IMR-90 (cell line): ENCODE results near the gene DNAJC11. TPM values are rescaled to one million over a fixed set of nuclear protein-coding genes. Genes with fewer than 3 reads are reported as not detected.

Experiments used
- ATAC-seq: fragments of 200-7000 bp; cut with Tn5 transposase; 2 replicates; pipeline ENCODE4 v1.9.1; 2020; ENCODE audit warnings: low read depth, mild to moderate bottlenecking, moderate library complexity
- BruUV-seq: library from RNA; stranded (reverse); fragments of 400-500 nt; replicated peaks from 2 replicates; lab custom pipeline; 2021; lab: Mats Ljungman, UMichigan
- CTCF ChIA-PET: fragments of 300-600 bp; formaldehyde crosslinking; extraction: SDS; loops from one replicate; lab custom pipeline; 2021; ENCODE audit warnings: antibody characterized with exemption; lab: Yijun Ruan, JAX
- POLR2A ChIA-PET: fragments of 300-600 bp; sonication (Branson Sonifier 250); formaldehyde crosslinking; loops from one replicate; lab custom pipeline; 2022; ENCODE audit warnings: antibody characterized with exemption; ENCODE audit not compliant: unreplicated experiment; lab: Charles Lee
- DNase-seq: peaks from one replicate; pipeline ENCODE4 v3.0.0; 2013
- H2AFZ ChIP-seq: replicated peaks from 2 replicates; pipeline ENCODE3; 2013; ENCODE audit warnings: low read length, mild to moderate bottlenecking; ENCODE audit not compliant: poor library complexity
- H2AK5ac ChIP-seq: 2 replicates; pipeline ENCODE4 v1.6.1; 2013; ENCODE audit warnings: low read depth, low read length, inconsistent platforms
- H2AK9ac ChIP-seq: replicated peaks from 2 replicates; pipeline ENCODE3; 2013; ENCODE audit warnings: mild to moderate bottlenecking, low read depth, low read length, moderate library complexity; ENCODE audit not compliant: poor library complexity
- H2BK120ac ChIP-seq: 2 replicates; pipeline ENCODE4 v1.6.1; 2013; ENCODE audit warnings: low read depth, low read length, inconsistent platforms
- H2BK15ac ChIP-seq: 3 replicates; pipeline ENCODE4 v1.6.1; 2013; ENCODE audit warnings: low read depth, low read length, inconsistent platforms
- H2BK20ac ChIP-seq: 2 replicates; pipeline ENCODE4 v1.6.1; 2013; ENCODE audit warnings: low read depth, mild to moderate bottlenecking, inconsistent platforms, low read length, moderate library complexity
- H2BK5ac ChIP-seq: 2 replicates; pipeline ENCODE4 v1.6.1; 2013; ENCODE audit warnings: mild to moderate bottlenecking, low read depth, low read length, inconsistent platforms; ENCODE audit not compliant: poor library complexity, severe bottlenecking
- H3K14ac ChIP-seq: replicated peaks from 2 replicates; pipeline ENCODE4 v1.6.1; 2013; ENCODE audit warnings: low read depth, low read length, inconsistent platforms
- H3K18ac ChIP-seq: 2 replicates; pipeline ENCODE4 v1.6.1; 2013; ENCODE audit warnings: low read depth, low read length, control low read depth
- H3K23ac ChIP-seq: 2 replicates; pipeline ENCODE4 v1.6.1; 2013; ENCODE audit warnings: low read depth, low read length, inconsistent platforms
- H3K27ac ChIP-seq: 2 replicates; pipeline ENCODE4 v1.5.1; 2013; ENCODE audit warnings: mild to moderate bottlenecking, control low read depth, low read length; ENCODE audit not compliant: insufficient read depth
- H3K27me3 ChIP-seq: 2 replicates; pipeline ENCODE4 v1.6.1; 2013; ENCODE audit warnings: low read length; ENCODE audit not compliant: control insufficient read depth, insufficient read depth
- H3K36me3 ChIP-seq: 2 replicates; pipeline ENCODE4 v1.6.1; 2013; ENCODE audit warnings: low read length, mixed read lengths; ENCODE audit not compliant: control insufficient read depth, insufficient read depth
- H3K4ac ChIP-seq: 2 replicates; pipeline ENCODE4 v1.6.1; 2013; ENCODE audit warnings: low read depth, low read length, inconsistent platforms
- H3K4me1 ChIP-seq: 2 replicates; pipeline ENCODE4 v1.6.1; 2013; ENCODE audit warnings: low read length, mixed read lengths; ENCODE audit not compliant: control insufficient read depth, insufficient read depth
- H3K4me2 ChIP-seq: 2 replicates; pipeline ENCODE4 v1.6.1; 2013; ENCODE audit warnings: low read depth, mild to moderate bottlenecking, control low read depth, low read length, moderate library complexity
- H3K4me3 ChIP-seq: 2 replicates; pipeline ENCODE4 v1.5.1; 2013; ENCODE audit warnings: low read depth, mild to moderate bottlenecking, control low read depth, low read length, moderate library complexity; ENCODE audit not compliant: insufficient read depth
- H3K56ac ChIP-seq: 2 replicates; pipeline ENCODE4 v1.6.1; 2013; ENCODE audit warnings: low read length, inconsistent platforms; ENCODE audit not compliant: insufficient read depth; ENCODE audit errors: extremely low read depth
- H3K79me1 ChIP-seq, 2 experiments: 2 replicates each; pipeline ENCODE4 v1.6.1; 2013; ENCODE audit warnings: low read length in 2 of 2, inconsistent platforms in 1 of 2, low read depth in 1 of 2
- H3K9ac ChIP-seq: 2 replicates; pipeline ENCODE4 v1.6.1; 2013; ENCODE audit warnings: low read depth, low read length, control low read depth
- H3K9me1 ChIP-seq: 2 replicates; pipeline ENCODE4 v1.6.1; 2013; ENCODE audit warnings: low read length, inconsistent platforms; ENCODE audit not compliant: insufficient read depth
- H3K9me3 ChIP-seq: 2 replicates; pipeline ENCODE4 v1.6.1; 2013; ENCODE audit warnings: low read length; ENCODE audit not compliant: control insufficient read depth, insufficient read depth
- H4K20me1 ChIP-seq: 2 replicates; pipeline ENCODE4 v1.6.1; 2013; ENCODE audit warnings: low read length, inconsistent platforms; ENCODE audit not compliant: insufficient read depth
- H4K5ac ChIP-seq: 2 replicates; pipeline ENCODE4 v1.6.1; 2013; ENCODE audit warnings: mild to moderate bottlenecking, low read depth, low read length, control low read depth
- H4K8ac ChIP-seq, 2 experiments: 2 replicates each; pipeline ENCODE4 v1.6.1; 2013; ENCODE audit warnings: low read depth in 2 of 2, low read length in 2 of 2, control low read depth in 1 of 2, inconsistent platforms in 1 of 2
- H4K91ac ChIP-seq: 2 replicates; pipeline ENCODE4 v1.6.1; 2013; ENCODE audit warnings: low read depth, low read length, inconsistent platforms; ENCODE audit not compliant: insufficient read depth
- BHLHE40 ChIP-seq: fragments of 150-350 bp; IDR thresholded peaks from 2 replicates; pipeline ENCODE4 v1.6.1; 2016; ENCODE audit warnings: mild to moderate bottlenecking, low read depth, low read length
- CEBPB ChIP-seq: IDR thresholded peaks from 2 replicates; pipeline ENCODE4 v1.6.1; 2012; ENCODE audit warnings: low read depth, low read length, improper control_type of control experiment
- MAZ ChIP-seq: IDR thresholded peaks from 2 replicates; pipeline ENCODE4 v1.6.1; 2012; ENCODE audit warnings: low read depth, mild to moderate bottlenecking, low read length, improper control_type of control experiment, moderate library complexity, borderline replicate concordance
- MXI1 ChIP-seq: IDR thresholded peaks from 2 replicates; pipeline ENCODE4 v1.6.1; 2012; ENCODE audit warnings: low read depth, mild to moderate bottlenecking, low read length, moderate library complexity, borderline replicate concordance
- NFE2L2 ChIP-seq: fragments of 150-350 bp; IDR thresholded peaks from 2 replicates; pipeline ENCODE4 v1.6.1; 2016; ENCODE audit warnings: low read depth, mild to moderate bottlenecking, low read length
- RAD21 ChIP-seq: IDR thresholded peaks from 2 replicates; pipeline ENCODE4 v1.6.1; 2012; ENCODE audit warnings: low read length, improper control_type of control experiment
- RCOR1 ChIP-seq: IDR thresholded peaks from 2 replicates; pipeline ENCODE4 v1.6.1; 2012; ENCODE audit warnings: mild to moderate bottlenecking, low read length, improper control_type of control experiment; ENCODE audit not compliant: insufficient replicate concordance
- RFX5 ChIP-seq: IDR thresholded peaks from 2 replicates; pipeline ENCODE4 v1.8.0; 2012; ENCODE audit warnings: low read depth, mild to moderate bottlenecking, low read length, moderate library complexity
- WGBS, 2 experiments: methylation state at CpG; one replicate each; pipeline versions ENCODE4 v1.1.5 to v1.1.7; 2013; ENCODE audit warnings: missing lambda C conversion rate in 2 of 2; ENCODE audit not compliant: insufficient read length in 1 of 2; ENCODE audit errors: extremely low coverage in 2 of 2; 5-methylcytosine and 5-hydroxymethylcytosine counted together
- dilution Hi-C: fragments of 300-500 bp; cut with HindIII; formaldehyde crosslinking; loops from one replicate; pipeline ENCODE4 v1.14.3; 2018; ENCODE audit warnings: low sequenced_read_pairs; ENCODE audit not compliant: unreplicated experiment
- in situ Hi-C: fragments of 300-500 bp; cut with MboI; formaldehyde crosslinking; loops from 3 replicates; pipeline ENCODE4 v1.14.3; 2019; ENCODE audit warnings: low sequenced_read_pairs, inconsistent platforms, mixed read lengths
- intact Hi-C: fragments of 100-400 bp; cut with micrococcal nuclease; formaldehyde crosslinking; loops from 2 replicates; pipeline ENCODE4 v1.10.0; 2022
- polyA plus RNA-seq, 3 experiments: library from polyadenylated mRNA; depleted of rRNA; stranded (reverse); fragments of >200 nt; gene quantifications; 2 replicates each; pipeline ENCODE4 v1.2.3, GENCODE V29; 2012; ENCODE audit warnings: low replicate concordance in 1 of 3
- total RNA-seq: library from RNA; depleted of rRNA; stranded (reverse); fragments of >200 nt; gene quantifications from 2 replicates; pipeline ENCODE4 v1.2.3, GENCODE V29; 2012

Gene DNAJC11
- total and polyA plus RNA-seq, 2 of the 4 experiments (the other 2 are of a cell fraction), result 38.7 to 48.5 TPM

DNA sequence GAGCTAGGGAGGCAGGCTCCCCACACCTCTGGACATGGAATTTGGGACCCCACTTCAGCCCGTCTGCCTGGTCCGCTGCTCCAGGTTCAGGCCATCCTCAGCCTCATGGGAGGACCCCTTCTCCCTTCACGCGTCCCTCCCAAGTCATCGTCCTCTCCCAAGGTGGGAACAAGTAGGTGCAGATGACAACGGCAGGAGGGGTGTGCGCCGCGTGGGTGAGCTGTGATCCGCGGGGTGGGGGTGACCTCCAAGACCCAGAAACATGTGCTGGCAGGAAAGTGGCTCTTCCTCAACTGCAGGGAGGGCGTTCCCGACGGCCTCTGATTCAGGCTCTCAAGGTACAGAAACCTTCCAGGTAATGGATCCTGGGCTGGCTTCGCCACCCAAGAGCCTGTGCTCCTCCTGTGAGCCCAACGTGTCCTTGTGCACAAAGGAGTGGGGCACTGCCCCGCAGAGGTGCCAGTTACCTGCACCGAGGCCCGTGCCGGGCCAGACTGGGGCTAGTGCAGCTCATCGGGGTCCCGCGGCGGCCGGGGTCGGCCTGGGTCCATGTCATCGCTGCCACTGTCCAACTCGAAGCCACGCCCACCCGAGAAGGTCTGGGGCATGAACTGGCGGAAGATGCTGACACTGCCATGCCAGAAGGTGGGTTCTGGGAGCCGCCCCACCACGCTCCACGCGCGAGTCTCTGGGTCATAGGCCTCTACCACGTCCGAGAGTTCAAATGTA is 108.6 kb downstream of the DNAJC11 start:
- no peak overlapping the region for H2BK120ac ChIP-seq
- ChIA-PET CTCF (no interaction called here), POLR2A (no interaction called here)
- no peaks in the 10 kb centered on the region; the same call in 1 of the 2 replicates for H3K4me1 ChIP-seq
- no peak overlapping the region for H3K27ac ChIP-seq
- no peak overlapping the region for H2AFZ ChIP-seq
- BruUV-seq, result no TSS peak
- no peak overlapping the region for H2AK5ac ChIP-seq
- dilution Hi-C loops (no loop called here), in situ Hi-C loops (no loop called here), intact Hi-C loops (no loop called here)
- no peak overlapping the region for H3K14ac ChIP-seq
- TF ChIP-seq CEBPB (no peak), RFX5 (no peak), RCOR1 (no peak), NFE2L2 (no peak), RAD21 (no peak), MAZ (no peak), MXI1 (no peak), BHLHE40 (no peak)
- H3K79me1 ChIP-seq, result peaks cover 13 to 82% of the 10 kb centered on the region in 2 experiments
- H2BK5ac ChIP-seq, result no peak overlapping the region
- H3K4ac ChIP-seq, result no peak overlapping the region
- DNase-seq (no peak), ATAC-seq (no peak)
- H4K8ac ChIP-seq, result no peak overlapping the region
- no peak overlapping the region for H3K23ac ChIP-seq
- H3K9me3 ChIP-seq, result no peaks in the 10 kb centered on the region
- no peak overlapping the region for H2BK20ac ChIP-seq
- peaks cover 80% of the 10 kb centered on the region for H4K20me1 ChIP-seq
- H3K4me2 ChIP-seq, result no peak overlapping the region
- H4K91ac ChIP-seq, result no peak overlapping the region
- WGBS, 2 experiments, result 97% methylated on average over 26 of the region's 38 CpGs; no CpG with 5 or more reads in 1 of the 2 experiments
- no peak overlapping the region for H2BK15ac ChIP-seq
- H3K27me3 ChIP-seq, result no peaks in the 10 kb centered on the region
- no peak overlapping the region for H3K4me3 ChIP-seq
- no peak overlapping the region for H3K9ac ChIP-seq
- H4K5ac ChIP-seq, result no peak overlapping the region
- H3K56ac ChIP-seq, result no peak overlapping the region
- no peak overlapping the region for H3K18ac ChIP-seq
- H2AK9ac ChIP-seq, result no peak overlapping the region
- H3K9me1 ChIP-seq, result no peaks in the 10 kb centered on the region
- peaks cover 94% of the 10 kb centered on the region for H3K36me3 ChIP-seq
